Erythroblast (primary cell): ENCODE measurements around the gene RRP36.

ENCODE experiments used
- GATA1 ChIP-seq: IDR thresholded peaks from 2 replicates; pipeline ENCODE4 v1.6.1; 2011; ENCODE audit warnings: low read depth, mild to moderate bottlenecking, control low read depth, low read length, moderate library complexity
- POLR2A ChIP-seq: IDR thresholded peaks from 2 replicates; pipeline ENCODE4 v1.6.1; 2011; ENCODE audit warnings: mild to moderate bottlenecking, low read length

GRCh38 chr6:43020052-43020705 lies 1.2 kb upstream of the RRP36 start:
- no peak for TF ChIP-seq POLR2A
- no peak for TF ChIP-seq GATA1
